HG03354 (cell line): ENCODE results near the gene URAD.
"Not testable (repeated sequence)": the region's sequence is repeated elsewhere in the genome, so short reads cannot be mapped to it uniquely, and the experiment has no call there.

Experiments used
- ATAC-seq: cut with Tn5 transposase; IDR thresholded peaks from one replicate; pipeline ENCODE4 v1.9.1; 2021; ENCODE audit warnings: mild to moderate bottlenecking; ENCODE audit not compliant: unreplicated experiment, poor library complexity, severe bottlenecking

URAD gene

GRCh38 chr13:27972478-27972820, 16.0 kb downstream of the URAD start:
- ATAC-seq, result no peak

GRCh38 chr13:27971776-27972477, 16.6 kb downstream of the URAD start:
- no peak for ATAC-seq

- ATAC-seq, result no peak
Observed at GRCh38 chr13:27971236-27971645, 17.3 kb downstream of the URAD start.

GRCh38 chr13:27970382-27971235, 17.9 kb downstream of the URAD start:
- ATAC-seq, result no peak

GRCh38 chr13:27969866-27970229, 18.6 kb downstream of the URAD start:
- ATAC-seq, result no peak

GRCh38 chr13:27969082-27969865, 19.2 kb downstream of the URAD start, which contains the start of gene CDX2:
Gene CDX2 (minus strand): TSS chr13:27969315. CDS start chr13:27969006, 309 bp downstream.
- ATAC-seq, result no peak

- ATAC-seq, result no peak
Observed at GRCh38 chr13:27968316-27969081, 20.0 kb downstream of the URAD start.

- no peak for ATAC-seq
Observed at GRCh38 chr13:27967736-27968315, 20.7 kb downstream of the URAD start.

- ATAC-seq, result no peak
Observed at GRCh38 chr13:27967203-27967735, 21.2 kb downstream of the URAD start.

GRCh38 chr13:27966641-27967202, 21.8 kb downstream of the URAD start:
- no peak for ATAC-seq

GRCh38 chr13:27965740-27966640, 22.5 kb downstream of the URAD start:
- no peak for ATAC-seq

GRCh38 chr13:27965343-27965739, 23.2 kb downstream of the URAD start:
- no peak for ATAC-seq

- ATAC-seq, result no peak
Observed at GRCh38 chr13:27964741-27965323, 23.7 kb downstream of the URAD start.

- ATAC-seq, result not testable (repeated sequence)
Observed at GRCh38 chr13:27964206-27964605, 24.3 kb downstream of the URAD start.

GRCh38 chr13:27963491-27963890, 25.0 kb downstream of the URAD start:
- no peak for ATAC-seq

- ATAC-seq, result no peak
Observed at GRCh38 chr13:27962982-27963381, 25.5 kb downstream of the URAD start.

GRCh38 chr13:27962128-27962841, 26.2 kb downstream of the URAD start:
- ATAC-seq, result no peak
